GM18517 (cell line): Measurements from ENCODE around the gene AGBL4.

ENCODE experiments used
- ATAC-seq: cut with Tn5 transposase; IDR thresholded peaks from one replicate; pipeline ENCODE4 v1.9.1; 2021; ENCODE audit warnings: mild to moderate bottlenecking, moderate library complexity; ENCODE audit not compliant: unreplicated experiment

Gene AGBL4

GRCh38 chr1:49199564-49199963 is 824.2 kb downstream of the AGBL4 start:
- no peak for ATAC-seq

GRCh38 chr1:49197081-49197480 is 826.7 kb downstream of the AGBL4 start:
- no peak for ATAC-seq

- ATAC-seq: no peak
These were observed 833.6 kb downstream of the AGBL4 start for GRCh38 chr1:49190138-49190537.

- ATAC-seq: no peak
These were observed 836.7 kb downstream of the AGBL4 start for GRCh38 chr1:49187056-49187455.

GRCh38 chr1:49185450-49185980 is 838.2 kb downstream of the AGBL4 start:
- no peak for ATAC-seq

- ATAC-seq: no peak
These were observed 840.3 kb downstream of the AGBL4 start for GRCh38 chr1:49183489-49183888.

- ATAC-seq: no peak
These were observed 842.7 kb downstream of the AGBL4 start for GRCh38 chr1:49181033-49181432.

- no peak for ATAC-seq
These were observed 851.7 kb downstream of the AGBL4 start for GRCh38 chr1:49171941-49172593.

GRCh38 chr1:49166031-49166430 is 857.7 kb downstream of the AGBL4 start:
- no peak for ATAC-seq

GRCh38 chr1:49163031-49163430 is 860.7 kb downstream of the AGBL4 start:
- ATAC-seq: no peak

GRCh38 chr1:49160677-49161076 is 863.1 kb downstream of the AGBL4 start:
- no peak for ATAC-seq

- no peak for ATAC-seq
These were observed 887.0 kb downstream of the AGBL4 start for GRCh38 chr1:49136738-49137251.

- no peak for ATAC-seq
These were observed 898.0 kb downstream of the AGBL4 start for GRCh38 chr1:49125746-49126145.

- no peak for ATAC-seq
These were observed 911.8 kb downstream of the AGBL4 start for GRCh38 chr1:49111931-49112330.

- ATAC-seq: no peak
These were observed 917.3 kb downstream of the AGBL4 start for GRCh38 chr1:49106445-49106844.

GRCh38 chr1:49104575-49104974 is 919.2 kb downstream of the AGBL4 start:
- no peak for ATAC-seq

- no peak for ATAC-seq
These were observed 921.0 kb downstream of the AGBL4 start for GRCh38 chr1:49102752-49103151.

GRCh38 chr1:49098866-49099265 is 924.9 kb downstream of the AGBL4 start:
- no peak for ATAC-seq

GRCh38 chr1:49086327-49086726 is 937.4 kb downstream of the AGBL4 start:
- ATAC-seq: no peak

- no peak for ATAC-seq
These were observed 938.7 kb downstream of the AGBL4 start for GRCh38 chr1:49085079-49085478.

GRCh38 chr1:49060766-49061165 is 963.0 kb downstream of the AGBL4 start:
- no peak for ATAC-seq

GRCh38 chr1:49059087-49059486 is 964.7 kb downstream of the AGBL4 start:
- no peak for ATAC-seq

- no peak for ATAC-seq
These were observed 971.7 kb downstream of the AGBL4 start for GRCh38 chr1:49052102-49052501.
